IMR-90 (cell line): Measurements from ENCODE around the gene FAM124A. TPM values are rescaled to one million over a fixed set of nuclear protein-coding genes. Genes with fewer than 3 reads are reported as not detected.

Experiments used
- ATAC-seq: fragments of 200-7000 bp; cut with Tn5 transposase; 2 replicates; pipeline ENCODE4 v1.9.1; 2020; ENCODE audit warnings: low read depth, mild to moderate bottlenecking, moderate library complexity
- BruUV-seq: library from RNA; stranded (reverse); fragments of 400-500 nt; replicated peaks from 2 replicates; lab custom pipeline; 2021; lab: Mats Ljungman, UMichigan
- CTCF ChIA-PET: fragments of 300-600 bp; formaldehyde crosslinking; extraction: SDS; loops from one replicate; lab custom pipeline; 2021; ENCODE audit warnings: antibody characterized with exemption; lab: Yijun Ruan, JAX
- POLR2A ChIA-PET: fragments of 300-600 bp; sonication (Branson Sonifier 250); formaldehyde crosslinking; loops from one replicate; lab custom pipeline; 2022; ENCODE audit warnings: antibody characterized with exemption; ENCODE audit not compliant: unreplicated experiment; lab: Charles Lee
- DNase-seq: peaks from one replicate; pipeline ENCODE4 v3.0.0; 2013
- H2AFZ ChIP-seq: replicated peaks from 2 replicates; pipeline ENCODE3; 2013; ENCODE audit warnings: low read length, mild to moderate bottlenecking; ENCODE audit not compliant: poor library complexity
- H2AK5ac ChIP-seq: 2 replicates; pipeline ENCODE4 v1.6.1; 2013; ENCODE audit warnings: low read depth, low read length, inconsistent platforms
- H2AK9ac ChIP-seq: replicated peaks from 2 replicates; pipeline ENCODE3; 2013; ENCODE audit warnings: mild to moderate bottlenecking, low read depth, low read length, moderate library complexity; ENCODE audit not compliant: poor library complexity
- H2BK120ac ChIP-seq: 2 replicates; pipeline ENCODE4 v1.6.1; 2013; ENCODE audit warnings: low read depth, low read length, inconsistent platforms
- H2BK15ac ChIP-seq: 3 replicates; pipeline ENCODE4 v1.6.1; 2013; ENCODE audit warnings: low read depth, low read length, inconsistent platforms
- H2BK20ac ChIP-seq: 2 replicates; pipeline ENCODE4 v1.6.1; 2013; ENCODE audit warnings: low read depth, mild to moderate bottlenecking, inconsistent platforms, low read length, moderate library complexity
- H2BK5ac ChIP-seq: 2 replicates; pipeline ENCODE4 v1.6.1; 2013; ENCODE audit warnings: mild to moderate bottlenecking, low read depth, low read length, inconsistent platforms; ENCODE audit not compliant: poor library complexity, severe bottlenecking
- H3K14ac ChIP-seq: replicated peaks from 2 replicates; pipeline ENCODE4 v1.6.1; 2013; ENCODE audit warnings: low read depth, low read length, inconsistent platforms
- H3K18ac ChIP-seq: 2 replicates; pipeline ENCODE4 v1.6.1; 2013; ENCODE audit warnings: low read depth, low read length, control low read depth
- H3K23ac ChIP-seq: 2 replicates; pipeline ENCODE4 v1.6.1; 2013; ENCODE audit warnings: low read depth, low read length, inconsistent platforms
- H3K27ac ChIP-seq: 2 replicates; pipeline ENCODE4 v1.5.1; 2013; ENCODE audit warnings: mild to moderate bottlenecking, control low read depth, low read length; ENCODE audit not compliant: insufficient read depth
- H3K27me3 ChIP-seq: 2 replicates; pipeline ENCODE4 v1.6.1; 2013; ENCODE audit warnings: low read length; ENCODE audit not compliant: control insufficient read depth, insufficient read depth
- H3K36me3 ChIP-seq: 2 replicates; pipeline ENCODE4 v1.6.1; 2013; ENCODE audit warnings: low read length, mixed read lengths; ENCODE audit not compliant: control insufficient read depth, insufficient read depth
- H3K4ac ChIP-seq: 2 replicates; pipeline ENCODE4 v1.6.1; 2013; ENCODE audit warnings: low read depth, low read length, inconsistent platforms
- H3K4me1 ChIP-seq: 2 replicates; pipeline ENCODE4 v1.6.1; 2013; ENCODE audit warnings: low read length, mixed read lengths; ENCODE audit not compliant: control insufficient read depth, insufficient read depth
- H3K4me2 ChIP-seq: 2 replicates; pipeline ENCODE4 v1.6.1; 2013; ENCODE audit warnings: low read depth, mild to moderate bottlenecking, control low read depth, low read length, moderate library complexity
- H3K4me3 ChIP-seq: 2 replicates; pipeline ENCODE4 v1.5.1; 2013; ENCODE audit warnings: low read depth, mild to moderate bottlenecking, control low read depth, low read length, moderate library complexity; ENCODE audit not compliant: insufficient read depth
- H3K56ac ChIP-seq: 2 replicates; pipeline ENCODE4 v1.6.1; 2013; ENCODE audit warnings: low read length, inconsistent platforms; ENCODE audit not compliant: insufficient read depth; ENCODE audit errors: extremely low read depth
- H3K79me1 ChIP-seq, 2 experiments: 2 replicates each; pipeline ENCODE4 v1.6.1; 2013; ENCODE audit warnings: low read length in 2 of 2, inconsistent platforms in 1 of 2, low read depth in 1 of 2
- H3K9ac ChIP-seq: 2 replicates; pipeline ENCODE4 v1.6.1; 2013; ENCODE audit warnings: low read depth, low read length, control low read depth
- H3K9me1 ChIP-seq: 2 replicates; pipeline ENCODE4 v1.6.1; 2013; ENCODE audit warnings: low read length, inconsistent platforms; ENCODE audit not compliant: insufficient read depth
- H3K9me3 ChIP-seq: 2 replicates; pipeline ENCODE4 v1.6.1; 2013; ENCODE audit warnings: low read length; ENCODE audit not compliant: control insufficient read depth, insufficient read depth
- H4K20me1 ChIP-seq: 2 replicates; pipeline ENCODE4 v1.6.1; 2013; ENCODE audit warnings: low read length, inconsistent platforms; ENCODE audit not compliant: insufficient read depth
- H4K5ac ChIP-seq: 2 replicates; pipeline ENCODE4 v1.6.1; 2013; ENCODE audit warnings: mild to moderate bottlenecking, low read depth, low read length, control low read depth
- H4K8ac ChIP-seq, 2 experiments: 2 replicates each; pipeline ENCODE4 v1.6.1; 2013; ENCODE audit warnings: low read depth in 2 of 2, low read length in 2 of 2, control low read depth in 1 of 2, inconsistent platforms in 1 of 2
- H4K91ac ChIP-seq: 2 replicates; pipeline ENCODE4 v1.6.1; 2013; ENCODE audit warnings: low read depth, low read length, inconsistent platforms; ENCODE audit not compliant: insufficient read depth
- BHLHE40 ChIP-seq: fragments of 150-350 bp; IDR thresholded peaks from 2 replicates; pipeline ENCODE4 v1.6.1; 2016; ENCODE audit warnings: mild to moderate bottlenecking, low read depth, low read length
- CHD1 ChIP-seq: IDR thresholded peaks from 2 replicates; pipeline ENCODE4 v1.6.1; 2012; ENCODE audit warnings: low read depth, low read length, improper control_type of control experiment
- MAFK ChIP-seq: IDR thresholded peaks from 2 replicates; pipeline ENCODE4 v1.6.1; 2012; ENCODE audit warnings: low read depth, low read length, improper control_type of control experiment
- MAZ ChIP-seq: IDR thresholded peaks from 2 replicates; pipeline ENCODE4 v1.6.1; 2012; ENCODE audit warnings: low read depth, mild to moderate bottlenecking, low read length, improper control_type of control experiment, moderate library complexity, borderline replicate concordance
- MXI1 ChIP-seq: IDR thresholded peaks from 2 replicates; pipeline ENCODE4 v1.6.1; 2012; ENCODE audit warnings: low read depth, mild to moderate bottlenecking, low read length, moderate library complexity, borderline replicate concordance
- NFE2L2 ChIP-seq: fragments of 150-350 bp; IDR thresholded peaks from 2 replicates; pipeline ENCODE4 v1.6.1; 2016; ENCODE audit warnings: low read depth, mild to moderate bottlenecking, low read length
- RCOR1 ChIP-seq: IDR thresholded peaks from 2 replicates; pipeline ENCODE4 v1.6.1; 2012; ENCODE audit warnings: mild to moderate bottlenecking, low read length, improper control_type of control experiment; ENCODE audit not compliant: insufficient replicate concordance
- RFX5 ChIP-seq: IDR thresholded peaks from 2 replicates; pipeline ENCODE4 v1.8.0; 2012; ENCODE audit warnings: low read depth, mild to moderate bottlenecking, low read length, moderate library complexity
- WGBS, 2 experiments: methylation state at CpG; one replicate each; pipeline versions ENCODE4 v1.1.5 to v1.1.7; 2013; ENCODE audit warnings: missing lambda C conversion rate in 2 of 2; ENCODE audit not compliant: insufficient read length in 1 of 2; ENCODE audit errors: extremely low coverage in 2 of 2; 5-methylcytosine and 5-hydroxymethylcytosine counted together
- dilution Hi-C: fragments of 300-500 bp; cut with HindIII; formaldehyde crosslinking; loops from one replicate; pipeline ENCODE4 v1.14.3; 2018; ENCODE audit warnings: low sequenced_read_pairs; ENCODE audit not compliant: unreplicated experiment
- in situ Hi-C: fragments of 300-500 bp; cut with MboI; formaldehyde crosslinking; loops from 3 replicates; pipeline ENCODE4 v1.14.3; 2019; ENCODE audit warnings: low sequenced_read_pairs, inconsistent platforms, mixed read lengths
- intact Hi-C: fragments of 100-400 bp; cut with micrococcal nuclease; formaldehyde crosslinking; loops from 2 replicates; pipeline ENCODE4 v1.10.0; 2022
- polyA plus RNA-seq, 3 experiments: library from polyadenylated mRNA; depleted of rRNA; stranded (reverse); fragments of >200 nt; gene quantifications; 2 replicates each; pipeline ENCODE4 v1.2.3, GENCODE V29; 2012; ENCODE audit warnings: low replicate concordance in 1 of 3
- total RNA-seq: library from RNA; depleted of rRNA; stranded (reverse); fragments of >200 nt; gene quantifications from 2 replicates; pipeline ENCODE4 v1.2.3, GENCODE V29; 2012
- TF ChIP-seq, protein P1 (sequence below): fragments of 150-350 bp; IDR thresholded peaks from 2 replicates; pipeline ENCODE4 v1.6.1; 2017; ENCODE audit warnings: mild to moderate bottlenecking, antibody characterized with exemption, low read length, low read depth
- TF ChIP-seq, protein P2 (sequence below): conservative IDR thresholded peaks from 2 replicates; pipeline ENCODE4 v1.5.1; 2012; ENCODE audit warnings: mild to moderate bottlenecking, low read depth, low read length, improper control_type of control experiment

Gene FAM124A
- total and polyA plus RNA-seq, 2 of the 4 experiments (the other 2 are of a cell fraction) = 0.03 TPM; not detected in 1

DNA sequence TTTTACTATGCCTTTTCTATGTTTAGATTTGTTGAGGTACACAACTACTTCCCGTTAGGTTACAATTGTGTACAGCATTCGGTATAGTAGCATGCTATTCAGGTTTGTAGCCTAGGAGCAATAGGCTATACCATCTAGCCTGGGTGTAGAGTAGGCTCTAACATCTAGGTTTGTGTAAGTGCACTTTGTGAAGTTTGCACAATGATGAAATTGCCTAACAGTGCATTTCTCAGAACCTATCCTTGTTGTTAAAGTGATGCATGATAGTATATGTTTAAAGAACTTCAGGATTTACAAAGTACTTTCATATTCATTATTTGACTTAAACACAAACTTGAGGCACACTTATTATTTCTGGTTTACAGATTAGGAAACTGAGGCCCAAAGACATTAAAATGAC, 105.8 kb downstream of the FAM124A start:
- no peak overlapping the region for H2AK9ac ChIP-seq
- POLR2A ChIA-PET = no interaction called here
- H2BK20ac ChIP-seq = no peak overlapping the region
- no peak overlapping the region for H3K4me3 ChIP-seq
- peaks cover 10% of the 10 kb centered on the region for H3K27me3 ChIP-seq
- H3K18ac ChIP-seq = no peak overlapping the region
- H3K4me1 ChIP-seq = no peaks in the 10 kb centered on the region
- no peaks in the 10 kb centered on the region for H3K9me3 ChIP-seq
- H3K56ac ChIP-seq = no peak overlapping the region
- H2BK15ac ChIP-seq = no peak overlapping the region
- H3K27ac ChIP-seq = no peak overlapping the region
- dilution Hi-C loops (no loop called here), intact Hi-C loops (no loop called here), in situ Hi-C loops (no loop called here)
- H4K20me1 ChIP-seq = no peaks in the 10 kb centered on the region
- H4K8ac ChIP-seq = no peak overlapping the region
- H4K5ac ChIP-seq = no peak overlapping the region
- H2AK5ac ChIP-seq = no peak overlapping the region
- no peak overlapping the region for H3K4ac ChIP-seq
- ATAC-seq (no peak), DNase-seq (no peak)
- H3K23ac ChIP-seq = no peak overlapping the region
- H3K9me1 ChIP-seq = no peaks in the 10 kb centered on the region
- H3K36me3 ChIP-seq = no peaks in the 10 kb centered on the region
- no TSS peak for BruUV-seq
- H2AFZ ChIP-seq = no peak overlapping the region
- H2BK5ac ChIP-seq = no peak overlapping the region
- H3K14ac ChIP-seq = no peak overlapping the region
- 80% methylated on average over 1 of the region's 2 CpGs; no CpG with 5 or more reads in 1 of the 2 experiments for WGBS, 2 experiments
- no peak overlapping the region for H3K9ac ChIP-seq
- TF ChIP-seq BHLHE40 = no peak
- TF ChIP-seq MAZ = no peak
- no peak for TF ChIP-seq MAFK
- no peak for TF ChIP-seq MXI1
- TF ChIP-seq RFX5 = no peak
- no peak for TF ChIP-seq CHD1
- TF ChIP-seq, protein P1, sequence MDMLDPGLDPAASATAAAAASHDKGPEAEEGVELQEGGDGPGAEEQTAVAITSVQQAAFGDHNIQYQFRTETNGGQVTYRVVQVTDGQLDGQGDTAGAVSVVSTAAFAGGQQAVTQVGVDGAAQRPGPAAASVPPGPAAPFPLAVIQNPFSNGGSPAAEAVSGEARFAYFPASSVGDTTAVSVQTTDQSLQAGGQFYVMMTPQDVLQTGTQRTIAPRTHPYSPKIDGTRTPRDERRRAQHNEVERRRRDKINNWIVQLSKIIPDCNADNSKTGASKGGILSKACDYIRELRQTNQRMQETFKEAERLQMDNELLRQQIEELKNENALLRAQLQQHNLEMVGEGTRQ = no peak
- TF ChIP-seq, protein P2, sequence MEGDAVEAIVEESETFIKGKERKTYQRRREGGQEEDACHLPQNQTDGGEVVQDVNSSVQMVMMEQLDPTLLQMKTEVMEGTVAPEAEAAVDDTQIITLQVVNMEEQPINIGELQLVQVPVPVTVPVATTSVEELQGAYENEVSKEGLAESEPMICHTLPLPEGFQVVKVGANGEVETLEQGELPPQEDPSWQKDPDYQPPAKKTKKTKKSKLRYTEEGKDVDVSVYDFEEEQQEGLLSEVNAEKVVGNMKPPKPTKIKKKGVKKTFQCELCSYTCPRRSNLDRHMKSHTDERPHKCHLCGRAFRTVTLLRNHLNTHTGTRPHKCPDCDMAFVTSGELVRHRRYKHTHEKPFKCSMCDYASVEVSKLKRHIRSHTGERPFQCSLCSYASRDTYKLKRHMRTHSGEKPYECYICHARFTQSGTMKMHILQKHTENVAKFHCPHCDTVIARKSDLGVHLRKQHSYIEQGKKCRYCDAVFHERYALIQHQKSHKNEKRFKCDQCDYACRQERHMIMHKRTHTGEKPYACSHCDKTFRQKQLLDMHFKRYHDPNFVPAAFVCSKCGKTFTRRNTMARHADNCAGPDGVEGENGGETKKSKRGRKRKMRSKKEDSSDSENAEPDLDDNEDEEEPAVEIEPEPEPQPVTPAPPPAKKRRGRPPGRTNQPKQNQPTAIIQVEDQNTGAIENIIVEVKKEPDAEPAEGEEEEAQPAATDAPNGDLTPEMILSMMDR = no peak
- no peak for TF ChIP-seq RCOR1
- no peak for TF ChIP-seq NFE2L2
- CTCF ChIA-PET = no interaction called here
- H3K79me1 ChIP-seq = no peaks in the 10 kb centered on the region
- no peak overlapping the region for H2BK120ac ChIP-seq
- H3K4me2 ChIP-seq = no peak overlapping the region
- H4K91ac ChIP-seq = no peak overlapping the region
